ENCODE measurements around the gene PALLD. TPM values are rescaled to one million over a fixed set of nuclear protein-coding genes. Genes with fewer than 3 reads are reported as not detected.
"Not testable (repeated sequence)": the region's sequence is repeated elsewhere in the genome, so short reads cannot be mapped to it uniquely, and the experiment has no call there.

Gene PALLD
- total RNA-seq, 4 donors from 2014 or later = 266 to 761 (median 441) TPM

DNA sequence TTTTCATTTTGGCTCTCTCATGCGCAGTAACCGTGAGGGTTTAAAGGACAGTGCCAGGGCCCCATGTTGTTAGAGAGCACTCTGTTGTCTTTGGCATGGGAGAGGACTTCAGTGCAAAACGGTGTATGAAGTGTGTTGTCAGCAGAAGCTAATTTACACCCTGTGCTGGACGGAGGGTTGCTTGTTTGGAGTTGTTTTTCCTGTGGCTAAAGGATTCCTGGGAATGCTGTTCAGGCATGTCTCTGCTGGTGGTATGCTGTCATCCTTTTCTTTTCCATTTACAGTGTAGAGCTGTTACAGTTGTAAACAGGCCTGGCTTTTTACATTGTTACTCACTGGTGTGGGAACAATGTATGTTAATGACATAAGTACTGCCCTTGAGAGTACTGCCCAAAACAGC, 306.9 kb downstream of the PALLD start:
- Histone ChIP-seq H3K9me3 (no peaks in the 10 kb centered on the region), H3K36me3 (no peaks in the 10 kb centered on the region), H3K27ac (peak overlapping the region; percentile 57 to 81), H3K4me3 (no peak overlapping the region), H3K27me3 (no peaks in the 10 kb centered on the region), H3K4me1 (peaks cover 0 to 5% of the 10 kb centered on the region in 2 donors)
- intact Hi-C loops (cut with DNase I; ENCODE audit: low total_unique reads) = no loop called here
- no peak for DNase-seq
- no peak for TF ChIP-seq CTCF (IDR thresholded peaks at IDR 0.05)
- no peak for TF ChIP-seq POLR2A (IDR thresholded peaks at IDR 0.05)

DNA sequence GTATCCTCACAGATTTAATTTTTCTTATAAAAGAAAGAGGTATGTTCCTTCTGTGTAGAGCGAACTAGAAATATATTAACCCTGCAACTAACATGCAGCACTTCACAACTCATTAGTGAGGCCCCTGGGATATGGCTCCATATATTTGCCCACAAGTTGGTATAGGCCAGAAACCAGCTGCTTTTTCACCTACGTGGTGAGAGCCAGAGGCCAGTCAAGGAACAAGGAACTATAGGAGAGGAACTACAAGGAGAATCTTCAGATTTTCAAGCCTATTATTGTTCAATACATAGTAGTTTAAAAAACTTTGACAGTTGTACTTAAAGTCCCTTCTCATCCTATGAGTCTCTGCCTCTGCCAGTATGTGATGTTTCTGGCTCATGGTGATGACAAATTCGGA, 307.3 kb downstream of the PALLD start:
- Histone ChIP-seq H3K4me1 (peaks cover 0 to 5% of the 10 kb centered on the region in 2 donors), H3K4me3 (no peak overlapping the region), H3K27me3 (no peaks in the 10 kb centered on the region), H3K36me3 (no peaks in the 10 kb centered on the region), H3K27ac (peak overlapping the region; percentile 57 to 81), H3K9me3 (no peaks in the 10 kb centered on the region)
- DNase-seq = no peak
- TF ChIP-seq CTCF (IDR thresholded peaks at IDR 0.05) (no peak), POLR2A (IDR thresholded peaks at IDR 0.05) (no peak)
- intact Hi-C loops (cut with DNase I; ENCODE audit: low total_unique reads) = no loop called here

GRCh38 chr4:168805341-168805740, 308.5 kb downstream of the PALLD start:
- H3K36me3 ChIP-seq = no peaks in the 10 kb centered on the region
- TF ChIP-seq CTCF (IDR thresholded peaks at IDR 0.05) (no peak), POLR2A (IDR thresholded peaks at IDR 0.05) (no peak)
- H3K4me3 ChIP-seq = no peak overlapping the region
- peak overlapping the region; percentile 57 to 81 for H3K27ac ChIP-seq
- H3K27me3 ChIP-seq = no peaks in the 10 kb centered on the region
- H3K4me1 ChIP-seq = peaks cover 0 to 5% of the 10 kb centered on the region in 2 donors
- no peaks in the 10 kb centered on the region for H3K9me3 ChIP-seq
- intact Hi-C loops (cut with DNase I; ENCODE audit: low total_unique reads) = no loop called here
- no peak for DNase-seq

- H3K4me3 ChIP-seq; H3K4me1 ChIP-seq; DNase-seq; H3K36me3 ChIP-seq; intact Hi-C loops (cut with DNase I; ENCODE audit: low total_unique reads); H3K9me3 ChIP-seq; H3K27ac ChIP-seq; H3K27me3 ChIP-seq: not testable (repeated sequence)
These were observed 309.4 kb downstream of the PALLD start for GRCh38 chr4:168806247-168806646.

- H3K27me3 ChIP-seq = no peaks in the 10 kb centered on the region
- H3K27ac ChIP-seq = peak overlapping the region; percentile 89 to 92
- no peaks in the 10 kb centered on the region for H3K9me3 ChIP-seq
- no peak for TF ChIP-seq POLR2A (IDR thresholded peaks at IDR 0.05)
- TF ChIP-seq CTCF (IDR thresholded peaks at IDR 0.05) = no peak
- intact Hi-C loops (cut with DNase I; ENCODE audit: low total_unique reads) = loop anchor here (10.0 kb wide), 1 partner anchor 96 kb away; no protein-coding TSS in a partner anchor
- DNase-seq = no peak
- no peak overlapping the region for H3K4me3 ChIP-seq
- no peaks in the 10 kb centered on the region for H3K4me1 ChIP-seq
- H3K36me3 ChIP-seq = no peaks in the 10 kb centered on the region
These were observed 314.4 kb downstream of the PALLD start for GRCh38 chr4:168811207-168811606.
